HL-60/S4 (cell line): ENCODE measurements around the gene CARS2.
"Not testable (repeated sequence)": the region's sequence is repeated elsewhere in the genome, so short reads cannot be mapped to it uniquely, and the experiment has no call there.

Source experiments
- in situ Hi-C: fragments of 300-500 bp; cut with MboI; formaldehyde crosslinking; loops from 2 replicates; pipeline ENCODE4 v1.14.3; 2022; ENCODE audit warnings: low sequenced_read_pairs

CARS2 gene

DNA sequence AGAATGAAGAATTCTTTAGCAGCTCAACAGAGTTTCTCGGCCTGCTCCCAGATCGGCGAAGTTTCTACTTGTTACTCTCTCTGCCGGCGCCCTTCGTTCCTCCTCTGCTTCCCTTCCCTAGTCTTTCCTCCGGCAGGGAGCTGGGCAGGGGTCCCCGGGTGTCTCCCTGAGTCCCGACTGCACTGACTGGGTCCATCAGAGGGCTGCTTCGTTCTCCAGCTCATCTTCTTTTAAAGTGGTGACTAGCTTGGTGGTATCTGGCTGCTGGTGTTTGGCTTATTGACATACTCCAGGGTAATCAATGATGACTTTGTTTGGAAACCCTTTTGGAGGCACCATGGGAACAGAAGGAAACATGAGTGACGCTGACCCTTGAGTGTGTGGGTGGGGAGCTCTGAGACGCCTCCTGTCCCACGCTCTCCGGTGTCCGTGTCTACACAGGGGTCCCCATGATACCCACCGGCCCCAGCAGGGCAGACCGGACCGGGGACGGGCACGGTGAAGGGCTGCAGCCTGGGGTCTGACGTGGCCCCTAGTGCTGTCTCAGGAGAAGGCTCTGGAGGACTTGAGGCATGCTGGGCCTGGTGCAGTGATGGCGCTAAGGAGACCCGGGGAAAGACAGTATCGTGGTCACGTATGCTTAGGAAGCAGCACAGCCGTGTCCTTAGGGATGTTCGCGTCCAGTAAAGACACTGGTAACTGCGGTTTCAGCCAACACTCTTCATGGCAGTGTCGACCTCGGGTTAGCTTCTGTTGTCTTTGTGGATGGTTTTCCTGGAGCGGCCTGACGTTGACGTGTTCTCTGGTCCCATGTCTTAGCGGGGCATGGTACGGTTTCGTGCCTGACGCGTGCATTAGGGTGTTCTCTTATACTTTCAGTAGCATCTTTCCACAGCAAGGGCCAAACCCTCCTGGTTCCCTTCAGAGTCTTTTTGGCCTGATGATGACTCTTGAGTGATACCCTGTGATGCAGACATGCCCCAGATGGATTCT is 66.8 kb downstream of the CARS2 start:
- in situ Hi-C loops: no loop called here

DNA sequence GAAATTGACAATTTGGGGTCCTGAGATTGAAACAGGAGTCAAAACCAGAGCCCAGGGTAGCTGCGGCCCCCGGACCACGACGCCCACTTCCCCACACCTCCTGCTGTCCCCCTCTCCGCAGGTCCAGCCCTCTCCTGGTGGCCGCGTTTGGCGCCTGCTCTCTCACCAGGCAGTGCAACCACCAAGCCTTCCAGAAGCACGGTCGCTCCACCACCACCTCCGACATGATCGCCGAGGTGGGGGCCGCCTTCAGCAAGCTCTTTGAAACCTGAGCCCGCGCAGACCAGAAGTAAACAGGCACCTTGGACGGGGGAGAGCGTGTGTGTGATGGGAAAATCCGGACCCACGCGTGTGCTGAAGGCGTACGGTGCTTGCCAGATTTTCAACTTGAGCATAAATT is 67.7 kb downstream of the CARS2 start:
- in situ Hi-C loops: no loop called here

DNA sequence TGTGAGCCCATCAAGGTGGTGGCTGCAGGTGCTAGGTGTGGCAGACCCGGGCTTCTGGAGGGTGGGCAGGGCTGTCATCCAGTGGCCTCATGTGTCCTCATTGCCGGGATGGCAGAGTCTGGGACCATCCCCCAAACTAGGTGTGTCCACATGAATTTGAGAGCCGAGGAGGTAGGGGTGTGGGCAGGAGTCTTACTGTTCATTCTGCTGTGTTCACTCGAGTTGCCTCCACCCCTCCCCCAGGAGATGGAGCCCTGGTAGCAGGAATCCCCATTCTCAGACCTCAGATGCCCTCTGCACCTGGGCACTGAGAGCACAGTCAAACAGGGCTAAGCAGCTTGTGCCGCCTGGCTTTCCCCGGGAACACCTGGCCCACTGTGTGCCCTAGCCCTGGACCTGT is 68.2 kb downstream of the CARS2 start:
- in situ Hi-C loops: no loop called here

DNA sequence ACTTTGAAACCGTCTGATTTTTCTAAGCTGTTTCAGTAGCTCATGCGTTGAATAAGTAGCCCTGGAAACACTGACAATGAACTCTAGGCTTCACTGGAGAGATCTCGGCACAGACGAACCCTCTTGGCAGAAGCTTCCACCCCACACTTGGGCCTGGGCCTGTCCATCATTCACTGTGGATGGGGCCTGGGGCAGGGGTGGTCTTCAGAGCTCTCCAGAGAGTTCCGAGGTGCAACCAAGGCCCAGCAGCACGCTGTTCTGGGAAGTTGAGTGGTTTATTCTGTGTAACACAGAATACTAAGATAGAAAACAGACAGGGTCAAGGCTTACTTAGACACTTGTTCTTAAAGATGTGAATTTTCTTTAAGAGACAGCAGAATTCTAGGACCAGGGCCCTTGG is 68.6 kb downstream of the CARS2 start:
- in situ Hi-C loops: no loop called here

DNA sequence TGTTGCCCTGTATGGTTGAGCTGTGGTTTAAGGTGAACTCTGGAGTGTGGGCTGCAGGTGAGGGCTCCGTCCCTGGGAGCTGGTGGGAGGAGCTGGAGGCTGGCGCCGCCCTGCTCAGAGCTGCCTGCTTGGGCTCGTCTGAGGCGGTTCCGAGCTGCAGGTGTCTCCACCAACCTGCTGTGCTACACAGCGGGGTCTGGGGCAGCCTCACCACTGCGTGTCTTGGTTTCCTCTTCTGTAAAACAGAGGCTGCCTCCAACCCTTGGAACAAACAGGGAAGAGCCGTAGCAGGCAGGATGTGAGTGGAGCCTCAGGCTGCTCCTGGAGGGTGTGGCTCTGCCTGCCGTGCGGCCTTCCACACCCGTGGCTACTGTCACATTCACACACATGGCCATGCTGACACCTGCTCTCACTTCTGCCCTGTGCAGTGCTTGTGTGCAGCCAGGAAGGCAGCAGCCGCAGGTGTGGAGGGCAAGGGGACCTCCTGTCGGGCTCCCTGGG is 69.2 kb downstream of the CARS2 start:
- in situ Hi-C loops: no loop called here

DNA sequence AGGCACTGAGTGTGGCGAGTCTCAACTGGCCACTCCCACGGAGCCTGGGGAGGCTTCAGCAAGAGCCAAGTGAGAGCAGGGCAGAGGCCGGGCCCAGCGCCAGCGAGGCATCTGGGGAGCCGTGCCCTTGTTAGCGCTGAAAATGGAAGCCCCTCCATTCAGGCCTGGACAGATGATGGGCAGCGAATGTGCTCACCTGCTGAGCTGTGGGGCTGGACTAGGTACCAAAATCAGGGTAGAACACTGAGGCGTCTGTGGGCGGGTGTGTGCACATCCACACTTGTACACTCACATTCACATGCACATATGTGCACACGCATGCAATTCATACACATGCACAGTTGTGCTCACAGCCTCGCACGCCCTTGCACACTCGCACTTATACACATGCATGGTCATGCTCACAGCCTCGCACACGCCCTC is 69.9 kb downstream of the CARS2 start:
- in situ Hi-C loops: no loop called here

DNA sequence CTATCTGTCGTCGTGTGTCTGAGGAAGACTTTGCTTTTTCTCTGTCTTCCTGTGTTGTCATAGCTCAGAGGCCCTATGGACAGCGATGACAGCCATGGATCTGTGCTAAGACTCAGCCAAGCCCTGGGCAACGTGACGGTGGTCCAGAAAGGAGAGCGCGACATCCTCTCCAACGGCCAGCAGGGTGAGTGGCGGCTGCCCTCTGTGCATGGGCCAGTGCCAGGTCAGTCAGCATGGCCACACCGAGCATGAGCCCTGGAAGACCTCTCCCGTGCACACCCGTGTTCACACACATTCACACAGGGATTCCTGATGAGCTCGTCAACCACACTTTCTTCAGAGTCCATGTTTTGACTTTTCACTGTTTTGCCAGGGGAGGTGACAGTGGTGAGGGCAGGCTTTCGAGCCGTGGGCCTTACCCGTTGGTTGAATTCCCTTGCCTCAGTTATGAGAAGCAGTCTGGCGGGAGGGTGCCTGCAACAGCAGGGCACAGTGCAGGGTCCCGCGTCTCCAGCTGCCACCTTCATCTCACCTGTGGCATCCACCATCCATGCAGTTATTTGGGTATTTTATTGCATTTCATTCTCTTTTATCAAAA is 70.4 kb downstream of the CARS2 start:
- in situ Hi-C loops: no loop called here

DNA sequence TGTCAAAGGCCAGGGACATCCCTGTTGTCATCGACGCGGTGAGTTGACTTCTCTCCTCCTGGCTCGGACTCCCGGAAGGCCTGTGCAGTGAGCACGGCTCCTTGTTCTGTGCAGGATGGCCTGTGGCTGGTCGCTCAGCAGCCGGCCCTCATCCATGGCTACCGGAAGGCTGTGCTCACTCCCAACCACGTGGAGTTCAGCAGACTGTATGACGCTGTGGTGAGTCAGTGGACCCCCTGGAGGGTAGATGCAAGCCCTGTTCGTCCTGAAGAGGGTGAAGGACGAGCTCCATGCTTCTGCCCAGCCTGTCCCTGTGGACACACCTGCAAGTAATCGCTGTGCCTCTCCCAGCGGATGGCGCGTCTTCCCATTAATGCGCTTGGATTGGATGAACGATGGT is 71.4 kb downstream of the CARS2 start:
- in situ Hi-C loops: no loop called here

DNA sequence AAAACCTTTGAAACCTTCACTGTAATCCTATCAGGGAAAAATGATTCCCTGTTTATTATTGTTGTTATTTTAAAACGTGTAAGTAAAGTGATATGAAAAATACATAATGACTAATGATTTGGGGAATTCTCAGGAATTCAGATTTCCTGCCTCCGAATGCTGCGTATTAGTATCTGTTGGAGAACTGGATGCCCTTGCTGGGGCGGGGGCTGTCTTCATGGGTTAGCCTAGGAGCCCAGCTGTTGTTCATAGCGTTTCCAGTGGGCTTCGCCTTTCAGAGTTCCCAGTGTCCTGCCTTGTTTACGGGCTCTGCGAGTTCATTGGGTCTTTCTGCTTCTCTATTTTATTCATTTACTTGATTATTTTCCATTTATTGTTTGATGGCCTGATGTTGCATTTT is 72.1 kb downstream of the CARS2 start:
- in situ Hi-C loops: no loop called here

DNA sequence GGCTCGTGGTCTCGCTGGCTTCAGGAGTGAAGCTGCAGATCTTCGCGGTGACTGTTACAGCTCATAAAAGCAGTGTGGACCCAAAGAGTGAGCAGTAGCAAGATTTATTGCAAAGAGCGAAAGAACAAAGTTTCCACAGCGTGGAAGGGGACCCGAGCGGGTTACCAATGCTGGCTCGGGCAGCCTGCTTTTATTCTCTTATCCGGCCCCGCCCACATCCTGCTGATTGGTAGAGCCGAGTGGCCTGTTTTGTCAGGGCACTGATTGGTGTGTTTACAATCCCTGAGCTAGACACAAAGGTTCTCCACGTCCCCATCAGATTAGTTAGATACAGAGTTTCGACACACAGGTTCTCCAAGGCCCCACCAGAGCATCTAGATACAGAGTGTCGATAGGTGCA is 73.7 kb downstream of the CARS2 start:
- in situ Hi-C loops: not testable (repeated sequence)

DNA sequence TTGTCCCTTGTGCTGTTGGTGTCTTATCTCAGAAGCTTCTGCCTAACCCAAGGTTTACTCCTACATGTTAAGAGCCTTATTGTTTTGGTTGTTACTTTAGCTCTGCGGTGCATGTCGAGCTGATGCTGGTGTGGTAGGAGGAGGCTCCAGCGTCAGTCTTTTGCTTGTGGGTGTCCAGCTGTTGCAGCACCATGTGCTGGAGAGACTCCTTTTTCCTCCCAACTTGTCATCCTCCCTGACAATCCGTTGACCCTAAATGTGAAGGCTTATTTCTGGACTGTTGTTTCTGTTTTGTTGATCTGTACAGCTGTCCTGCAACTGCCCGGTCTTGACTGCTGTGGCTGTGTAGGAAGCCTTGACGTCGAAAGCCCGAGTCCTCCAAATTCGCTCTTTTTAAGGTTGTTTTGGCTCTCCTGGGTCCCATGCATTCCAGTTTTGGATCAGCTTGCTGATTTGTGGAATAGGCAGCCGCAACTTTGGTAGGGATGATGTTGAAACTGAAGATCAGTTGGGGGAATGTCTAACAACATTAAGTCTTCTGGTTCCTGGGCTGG is 75.3 kb downstream of the CARS2 start:
- in situ Hi-C loops: no loop called here

DNA sequence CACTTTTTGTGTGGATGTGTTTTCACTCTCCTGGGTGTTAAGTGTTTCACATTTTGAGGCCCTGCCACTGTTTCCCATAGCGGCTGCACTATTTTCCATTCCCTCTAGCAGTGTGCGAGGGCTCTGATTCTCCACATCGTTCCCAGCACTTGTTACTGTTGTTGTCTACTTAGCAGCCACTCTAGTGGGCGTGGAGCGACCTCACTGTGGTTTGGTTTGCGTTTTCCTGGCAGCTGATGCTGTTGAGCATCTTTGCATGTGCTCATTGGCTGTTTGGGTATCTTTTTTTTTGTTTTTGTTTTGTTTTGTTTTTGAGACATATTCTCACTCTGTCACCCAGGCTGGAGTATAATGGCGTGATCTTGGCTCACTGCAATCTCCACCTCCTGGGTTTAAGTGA is 76.2 kb downstream of the CARS2 start:
- in situ Hi-C loops: no loop called here

DNA sequence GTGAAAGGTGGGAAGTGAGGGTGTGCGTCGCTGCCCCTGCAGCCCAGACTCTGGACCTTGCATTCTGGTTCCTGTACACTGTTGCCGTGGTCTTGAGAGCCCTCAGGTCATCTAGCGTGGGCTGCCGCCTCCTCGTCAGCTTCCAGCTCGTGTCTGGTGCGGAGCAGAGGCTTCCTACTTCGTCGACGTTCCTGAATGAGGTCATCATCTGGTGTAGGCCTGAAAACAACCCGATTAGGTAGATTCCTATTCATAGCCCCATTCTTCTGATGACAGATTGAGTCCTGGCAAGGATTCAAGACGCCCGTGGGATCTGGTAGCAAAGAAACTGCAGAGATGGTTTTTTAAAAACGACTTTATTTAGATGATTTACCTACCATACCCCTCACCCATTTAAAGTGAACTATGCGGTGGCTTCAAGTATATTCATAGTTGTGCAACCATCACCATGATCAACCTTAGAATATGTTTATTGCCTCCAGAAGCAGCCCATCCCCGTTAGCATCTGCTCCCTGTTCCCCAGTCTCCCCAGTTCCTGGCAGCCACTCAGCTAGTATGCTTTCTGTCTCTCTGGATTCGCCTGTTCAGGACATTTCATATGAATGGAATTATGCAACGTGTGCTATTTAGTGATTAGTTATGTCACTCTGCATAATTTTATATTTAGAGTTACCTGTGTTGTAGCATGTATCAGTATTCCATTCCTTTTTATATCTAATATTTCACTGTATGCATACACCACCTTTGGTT is 76.8 kb downstream of the CARS2 start:
- in situ Hi-C loops: no loop called here

DNA sequence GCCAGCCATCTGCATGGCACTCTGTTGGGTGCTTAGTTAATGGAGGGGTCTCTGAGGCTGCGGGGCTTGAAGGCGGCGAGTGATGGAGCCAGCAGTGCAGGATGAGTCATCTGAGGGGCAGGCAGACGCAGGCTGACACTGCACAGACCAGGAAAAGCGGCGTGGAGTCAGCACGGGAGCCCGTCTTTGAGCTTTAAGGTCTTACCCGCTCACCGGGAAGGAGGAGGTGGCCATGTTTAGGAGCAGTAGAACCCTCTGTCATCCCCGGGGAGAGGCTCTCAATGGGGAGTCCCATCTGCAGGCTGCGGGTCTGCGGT is 77.5 kb downstream of the CARS2 start:
- in situ Hi-C loops: no loop called here

DNA sequence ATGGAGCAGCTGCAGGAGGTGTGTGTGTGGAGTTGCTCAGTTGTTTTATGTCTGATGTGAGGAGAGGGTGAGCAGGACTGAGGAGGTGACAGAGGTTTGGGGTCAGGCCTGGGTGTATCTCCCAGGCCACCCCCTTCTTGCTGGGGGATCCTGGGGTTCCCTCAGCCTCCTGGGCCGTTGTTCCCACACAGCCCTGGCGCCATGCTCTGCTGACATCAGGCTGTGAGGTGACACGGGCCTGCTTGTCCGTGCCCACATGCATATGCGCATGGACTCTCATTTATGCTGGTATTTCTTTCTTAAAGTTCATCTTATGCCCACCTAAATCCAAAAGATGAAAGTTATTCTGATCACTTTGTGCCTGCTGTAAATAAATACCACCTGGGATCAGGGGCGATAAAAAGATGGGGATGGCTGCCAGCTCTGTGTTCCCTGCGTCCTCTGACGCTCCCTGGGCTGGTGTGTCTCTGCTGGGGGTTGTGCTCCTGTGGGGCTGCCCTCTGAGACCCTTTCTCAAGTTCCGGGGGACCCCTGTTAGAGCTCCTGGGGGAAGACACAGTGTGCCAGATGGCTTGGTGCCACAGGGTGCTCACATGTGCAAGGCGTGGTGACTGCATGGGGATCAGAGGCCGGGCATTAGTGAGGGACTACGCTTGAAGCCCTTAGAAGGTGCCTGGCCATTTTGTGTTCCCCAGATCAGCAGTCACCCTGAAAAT is 78.0 kb downstream of the CARS2 start:
- in situ Hi-C loops: no loop called here

DNA sequence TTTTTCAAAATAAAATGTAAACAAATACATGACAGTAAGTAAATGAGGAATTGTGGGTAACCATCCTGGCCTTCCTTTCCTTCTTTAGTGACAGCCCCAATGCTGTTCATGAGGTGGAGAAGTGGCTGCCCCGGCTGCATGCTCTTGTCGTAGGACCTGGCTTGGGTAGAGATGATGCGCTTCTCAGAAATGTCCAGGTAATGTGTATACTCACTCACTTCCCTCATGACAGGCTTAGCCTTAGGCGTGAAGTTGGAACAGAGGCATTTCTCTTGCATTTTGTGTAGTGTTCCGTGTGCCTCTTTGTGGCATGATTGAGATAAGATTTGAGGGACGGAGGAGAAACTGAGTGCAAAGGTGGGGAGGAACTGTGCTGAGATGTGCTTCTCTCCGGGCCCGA is 78.6 kb downstream of the CARS2 start:
- in situ Hi-C loops: no loop called here

DNA sequence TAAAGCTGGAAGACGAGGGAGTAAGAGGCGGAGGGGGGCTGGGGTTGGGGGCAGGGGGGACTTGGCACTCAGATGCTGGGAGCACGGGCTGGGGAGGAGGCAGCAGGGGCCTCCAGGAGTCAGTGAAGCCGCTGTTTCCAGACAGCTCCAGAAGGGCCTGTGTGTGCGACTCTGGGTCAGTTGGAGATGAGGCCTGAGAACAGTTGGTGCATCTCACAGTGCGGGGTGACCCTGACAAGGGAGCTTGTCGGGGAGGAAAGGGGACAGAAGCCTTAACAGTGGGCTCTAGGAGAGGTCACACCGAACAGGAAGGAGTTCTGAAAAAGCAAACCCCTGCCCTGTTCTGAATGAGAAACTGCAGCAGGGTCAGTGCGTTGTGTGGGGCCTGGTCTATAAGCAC is 79.4 kb downstream of the CARS2 start:
- in situ Hi-C loops: no loop called here

DNA sequence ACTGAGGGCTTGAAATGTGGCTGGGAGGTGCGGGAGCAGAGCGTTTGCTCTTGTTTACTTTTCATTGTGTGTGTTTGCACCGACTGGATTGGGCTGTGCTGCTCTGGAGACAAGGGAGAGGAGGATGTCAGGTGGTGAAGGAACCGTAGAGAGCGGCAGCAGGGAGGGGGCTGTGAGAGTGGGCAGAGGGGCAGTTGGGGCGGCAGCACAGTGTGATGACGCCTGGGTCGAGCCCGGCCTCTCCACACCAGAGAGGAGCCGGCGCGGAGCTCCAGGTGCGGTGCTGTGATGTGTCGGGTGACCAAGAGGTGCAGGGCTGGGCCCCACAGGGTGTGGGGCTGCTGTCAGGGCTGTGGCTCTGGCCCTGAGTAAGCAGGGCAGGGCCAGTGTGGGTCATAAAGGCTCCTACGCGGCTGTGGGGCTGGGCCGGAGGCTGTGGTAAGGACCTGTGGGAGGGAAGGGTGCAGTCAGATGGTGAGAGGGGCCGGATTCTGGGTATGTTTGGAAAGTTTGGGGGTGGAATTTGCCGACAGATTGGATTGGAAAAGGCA is 80.1 kb downstream of the CARS2 start:
- in situ Hi-C loops: no loop called here

DNA sequence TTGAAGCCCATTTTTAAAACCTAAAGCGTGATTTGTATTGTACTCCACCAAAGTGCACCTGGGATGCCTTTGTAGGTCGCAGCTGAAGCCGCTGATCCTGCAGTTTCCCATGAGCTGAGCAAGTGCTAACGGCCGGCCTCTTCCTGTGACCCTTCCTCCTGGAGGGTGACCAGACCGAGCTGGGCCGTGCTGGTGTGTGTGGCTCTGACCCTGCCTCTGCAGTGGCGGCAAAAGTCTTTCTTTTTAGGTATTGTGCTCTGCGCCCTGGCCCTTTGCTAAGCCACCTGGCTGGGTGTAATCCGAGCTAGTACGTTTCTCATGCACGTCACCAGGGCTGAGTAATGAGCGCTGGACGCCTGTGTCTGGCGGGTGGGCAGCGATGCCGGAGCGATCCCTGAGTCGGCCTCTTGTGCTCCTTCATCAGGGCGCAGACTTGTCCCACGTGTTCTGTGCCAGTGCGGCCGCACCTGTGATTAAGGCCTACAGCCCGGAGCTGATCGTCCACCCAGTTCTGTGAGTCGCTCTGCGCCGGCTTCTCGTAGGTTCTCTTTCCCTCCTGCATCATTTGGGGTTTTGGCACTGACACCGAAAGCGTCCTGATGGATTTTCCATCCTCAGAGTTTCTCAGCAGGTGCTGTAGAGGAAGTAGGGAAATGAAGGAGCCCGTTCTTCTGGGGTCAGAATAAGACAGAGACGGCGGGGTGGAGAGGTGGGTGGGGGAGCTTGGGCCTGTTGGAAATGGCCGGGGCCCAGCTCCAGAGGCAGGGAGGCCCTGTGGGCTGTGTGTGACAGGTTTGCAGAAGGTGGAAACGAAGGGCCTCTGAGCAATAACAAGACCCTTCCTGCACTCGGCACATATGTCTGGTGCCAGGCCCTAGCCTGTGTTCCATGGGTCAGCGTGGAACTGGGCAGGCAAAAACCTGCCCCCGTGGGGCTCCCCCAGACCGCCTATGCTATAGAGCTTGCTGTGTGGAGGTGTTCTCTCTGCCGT is 80.9 kb downstream of the CARS2 start:
- in situ Hi-C loops: no loop called here
